Osteoblast (primary cell): Measurements from ENCODE around the gene CCNY. TPM values are rescaled to one million over a fixed set of nuclear protein-coding genes. Genes with fewer than 3 reads are reported as not detected.

Experiments used
- DNase-seq: peaks from one replicate; pipeline ENCODE4 v3.0.0; 2011; ENCODE audit warnings: low spot score, mixed read lengths; ENCODE audit not compliant: insufficient read length; ENCODE audit errors: missing footprints
- H2AFZ ChIP-seq: 2 replicates; pipeline ENCODE4 v1.6.0; 2011; ENCODE audit warnings: mild to moderate bottlenecking, low read length
- H3K27ac ChIP-seq: 2 replicates; pipeline ENCODE4 v1.5.1; 2011; ENCODE audit warnings: mild to moderate bottlenecking, low read depth, low read length, moderate library complexity
- H3K27me3 ChIP-seq: 2 replicates; pipeline ENCODE4 v1.6.0; 2012; ENCODE audit warnings: mild to moderate bottlenecking, control low read depth, inconsistent platforms, low read length, moderate library complexity; ENCODE audit not compliant: insufficient read depth
- H3K36me3 ChIP-seq: 2 replicates; pipeline ENCODE4 v1.5.1; 2011; ENCODE audit warnings: mild to moderate bottlenecking, low read length, control low read depth, moderate library complexity; ENCODE audit not compliant: insufficient read depth
- H3K4me1 ChIP-seq: 2 replicates; pipeline ENCODE4 v1.5.1; 2011; ENCODE audit warnings: mild to moderate bottlenecking, low read length, control low read depth, moderate library complexity; ENCODE audit not compliant: insufficient read depth
- H3K4me2 ChIP-seq: 2 replicates; pipeline ENCODE4 v1.6.0; 2011; ENCODE audit warnings: mild to moderate bottlenecking, low read length; ENCODE audit not compliant: insufficient read depth
- H3K4me3 ChIP-seq: fragments of 200-600 bp; sonication (generic); 3 replicates; pipeline ENCODE4 v1.5.1; 2012; ENCODE audit warnings: mild to moderate bottlenecking, low read length, inconsistent platforms; ENCODE audit not compliant: insufficient read depth
- H3K79me2 ChIP-seq: 2 replicates; pipeline ENCODE4 v1.6.0; 2012; ENCODE audit warnings: mild to moderate bottlenecking, low read length, control low read depth, inconsistent platforms; ENCODE audit not compliant: insufficient read depth
- H3K9me3 ChIP-seq: 2 replicates; pipeline ENCODE4 v1.5.1; 2011; ENCODE audit warnings: low read depth, low read length, control low read depth
- H4K20me1 ChIP-seq: 2 replicates; pipeline ENCODE4 v1.6.0; 2012; ENCODE audit warnings: mild to moderate bottlenecking, low read length, control low read depth; ENCODE audit not compliant: insufficient read depth
- CTCF ChIP-seq: IDR thresholded peaks from 2 replicates; pipeline ENCODE4 v1.5.1; 2011; ENCODE audit warnings: mild to moderate bottlenecking, low read depth, low read length, moderate library complexity; ENCODE audit errors: extremely low read depth
- total RNA-seq: library from RNA; depleted of rRNA; stranded (reverse); fragments of >200 nt; gene quantifications from 2 replicates; pipeline ENCODE4 v1.2.3, GENCODE V29; 2012

Gene CCNY
- total RNA-seq, 1 donor = 53.2 TPM

- Histone ChIP-seq H3K4me2 (no peak overlapping the region), H3K9me3 (peaks cover 10% of the 10 kb centered on the region), H3K4me1 (peaks cover 7% of the 10 kb centered on the region), H2AFZ (no peak overlapping the region), H3K27me3 (no peaks in the 10 kb centered on the region), H4K20me1 (peaks cover 64% of the 10 kb centered on the region), H3K79me2 (peaks cover 99% of the 10 kb centered on the region), H3K4me3 (no peak overlapping the region), H3K36me3 (no peaks in the 10 kb centered on the region), H3K27ac (no peak overlapping the region)
- TF ChIP-seq CTCF = no peak
- DNase-seq = no peak
Measured at GRCh38 chr10:35386594-35387174, 50.4 kb downstream of the CCNY start.

DNA sequence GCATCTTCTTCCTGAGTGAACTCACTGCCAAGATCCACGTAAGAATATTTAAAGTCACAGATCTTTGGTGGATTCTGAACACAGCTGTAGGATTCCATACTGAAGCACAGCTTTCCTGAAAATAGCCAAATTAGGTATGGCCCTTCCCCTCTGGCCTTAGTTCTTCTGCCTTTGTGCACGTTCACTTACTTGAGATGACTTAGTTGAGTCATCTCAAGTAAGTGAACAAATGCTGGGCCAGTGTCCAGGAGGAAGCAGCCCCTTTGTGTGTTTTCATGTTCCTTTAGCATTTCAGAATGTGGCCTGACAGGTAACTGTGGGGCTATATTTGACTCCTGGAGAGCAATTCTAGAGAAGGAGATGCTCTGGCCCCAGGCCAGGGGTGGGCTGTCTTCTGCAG, 51.5 kb downstream of the CCNY start:
- Histone ChIP-seq H3K36me3 (no peaks in the 10 kb centered on the region), H3K4me3 (no peak overlapping the region), H3K4me1 (peaks cover 7% of the 10 kb centered on the region), H3K27me3 (no peaks in the 10 kb centered on the region), H3K9me3 (peaks cover 10% of the 10 kb centered on the region), H2AFZ (no peak overlapping the region), H4K20me1 (peaks cover 67% of the 10 kb centered on the region), H3K27ac (no peak overlapping the region), H3K79me2 (peaks cover 99% of the 10 kb centered on the region), H3K4me2 (no peak overlapping the region)
- DNase-seq = no peak
- no peak for TF ChIP-seq CTCF

- DNase-seq = no peak
- Histone ChIP-seq H3K4me2 (no peak overlapping the region), H2AFZ (no peak overlapping the region), H3K27me3 (no peaks in the 10 kb centered on the region), H3K9me3 (peaks cover 10% of the 10 kb centered on the region), H3K36me3 (no peaks in the 10 kb centered on the region), H4K20me1 (peaks cover 66% of the 10 kb centered on the region), H3K4me3 (no peak overlapping the region), H3K79me2 (peaks cover 99% of the 10 kb centered on the region), H3K27ac (no peak overlapping the region), H3K4me1 (peaks cover 7% of the 10 kb centered on the region)
- TF ChIP-seq CTCF = no peak
Measured at GRCh38 chr10:35388197-35388596, 51.9 kb downstream of the CCNY start.

DNA sequence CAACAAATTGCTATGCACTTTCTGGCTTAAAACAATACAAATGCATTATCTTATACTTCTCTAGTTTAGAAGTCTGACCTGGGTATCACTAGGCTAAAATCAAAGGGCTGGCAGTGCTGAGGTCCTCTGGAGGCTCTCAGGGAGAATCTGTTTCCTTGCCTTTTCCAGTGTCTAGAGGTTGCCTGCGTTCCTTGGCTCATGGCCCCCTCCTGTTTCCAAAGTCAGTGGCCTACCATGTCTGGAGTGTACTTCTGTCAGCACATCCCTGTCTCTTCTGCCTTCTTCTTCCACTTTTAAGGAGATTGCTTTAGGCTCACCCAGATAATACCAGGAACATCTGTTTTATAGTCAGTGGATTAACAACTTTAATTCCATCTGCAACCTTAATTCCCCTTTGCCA, 52.4 kb downstream of the CCNY start:
- no peak for DNase-seq
- Histone ChIP-seq H3K4me1 (peaks cover 7% of the 10 kb centered on the region), H3K9me3 (peaks cover 10% of the 10 kb centered on the region), H3K27me3 (no peaks in the 10 kb centered on the region), H2AFZ (no peak overlapping the region), H3K79me2 (peaks cover 100% of the 10 kb centered on the region), H4K20me1 (peaks cover 71% of the 10 kb centered on the region), H3K27ac (no peak overlapping the region), H3K36me3 (no peaks in the 10 kb centered on the region), H3K4me3 (no peak overlapping the region), H3K4me2 (no peak overlapping the region)
- no peak for TF ChIP-seq CTCF
